WERI-Rb-1 (cell line): ENCODE results near the gene DMTF1.

Experiments
- DNase-seq: peaks from one replicate; pipeline ENCODE4 v3.0.0-alpha.2; 2020
- H3K27ac ChIP-seq: fragments of 250-450 bp; sonication (Bioruptor Pico); 2 replicates; pipeline ENCODE4 v1.5.1; 2020; ENCODE audit warnings: mild to moderate bottlenecking, moderate library complexity
- H3K27me3 ChIP-seq: fragments of 250-450 bp; sonication (Bioruptor Pico); 2 replicates; pipeline ENCODE4 v1.5.1; 2021; ENCODE audit warnings: mild to moderate bottlenecking, low read depth, moderate library complexity; ENCODE audit not compliant: insufficient read depth, severe bottlenecking
- H3K36me3 ChIP-seq: fragments of 250-450 bp; sonication (Bioruptor Pico); 2 replicates; pipeline ENCODE4 v1.5.1; 2020; ENCODE audit warnings: mild to moderate bottlenecking, moderate library complexity
- H3K4me3 ChIP-seq: 2 replicates; pipeline ENCODE4 v1.5.1; 2011; ENCODE audit warnings: low read depth, mild to moderate bottlenecking, control low read depth, low read length
- H3K9me3 ChIP-seq: fragments of 250-450 bp; sonication (Bioruptor Pico); 2 replicates; pipeline ENCODE4 v1.5.1; 2021; ENCODE audit warnings: mild to moderate bottlenecking, moderate library complexity; ENCODE audit not compliant: severe bottlenecking
- TF ChIP-seq, protein P1 (sequence below): IDR thresholded peaks from 2 replicates; pipeline ENCODE4 v1.5.1; 2011; ENCODE audit warnings: low read depth, mild to moderate bottlenecking, control low read depth, inconsistent platforms, low read length

DMTF1 gene

DNA sequence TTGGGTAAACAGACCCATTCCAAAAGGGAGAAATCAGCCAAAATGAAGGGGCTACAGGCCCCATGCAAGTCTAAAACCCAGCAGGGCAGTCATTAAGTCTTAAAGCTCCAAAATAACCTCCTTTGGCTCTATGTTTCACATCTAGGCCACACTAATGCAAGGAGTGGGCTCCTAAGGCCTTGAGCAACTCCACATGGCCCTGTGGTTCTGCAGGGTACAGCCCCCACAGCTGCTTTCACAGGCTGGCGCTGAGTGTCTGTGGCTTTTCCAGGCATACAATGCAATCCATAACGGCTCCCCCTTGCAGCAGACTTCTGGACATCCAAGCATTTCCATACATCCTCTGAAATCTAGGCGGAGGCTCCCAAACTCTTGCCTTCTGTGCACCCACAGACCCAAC, 58.3 kb downstream of the DMTF1 start:
- no peak for DNase-seq
- Histone ChIP-seq H3K27me3 (no peaks in the 10 kb centered on the region), H3K27ac (no peak overlapping the region), H3K9me3 (peaks cover 7% of the 10 kb centered on the region), H3K4me3 (no peak overlapping the region), H3K36me3 (peaks cover 34% of the 10 kb centered on the region)
- TF ChIP-seq, protein P1, sequence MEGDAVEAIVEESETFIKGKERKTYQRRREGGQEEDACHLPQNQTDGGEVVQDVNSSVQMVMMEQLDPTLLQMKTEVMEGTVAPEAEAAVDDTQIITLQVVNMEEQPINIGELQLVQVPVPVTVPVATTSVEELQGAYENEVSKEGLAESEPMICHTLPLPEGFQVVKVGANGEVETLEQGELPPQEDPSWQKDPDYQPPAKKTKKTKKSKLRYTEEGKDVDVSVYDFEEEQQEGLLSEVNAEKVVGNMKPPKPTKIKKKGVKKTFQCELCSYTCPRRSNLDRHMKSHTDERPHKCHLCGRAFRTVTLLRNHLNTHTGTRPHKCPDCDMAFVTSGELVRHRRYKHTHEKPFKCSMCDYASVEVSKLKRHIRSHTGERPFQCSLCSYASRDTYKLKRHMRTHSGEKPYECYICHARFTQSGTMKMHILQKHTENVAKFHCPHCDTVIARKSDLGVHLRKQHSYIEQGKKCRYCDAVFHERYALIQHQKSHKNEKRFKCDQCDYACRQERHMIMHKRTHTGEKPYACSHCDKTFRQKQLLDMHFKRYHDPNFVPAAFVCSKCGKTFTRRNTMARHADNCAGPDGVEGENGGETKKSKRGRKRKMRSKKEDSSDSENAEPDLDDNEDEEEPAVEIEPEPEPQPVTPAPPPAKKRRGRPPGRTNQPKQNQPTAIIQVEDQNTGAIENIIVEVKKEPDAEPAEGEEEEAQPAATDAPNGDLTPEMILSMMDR, result no peak

DNA sequence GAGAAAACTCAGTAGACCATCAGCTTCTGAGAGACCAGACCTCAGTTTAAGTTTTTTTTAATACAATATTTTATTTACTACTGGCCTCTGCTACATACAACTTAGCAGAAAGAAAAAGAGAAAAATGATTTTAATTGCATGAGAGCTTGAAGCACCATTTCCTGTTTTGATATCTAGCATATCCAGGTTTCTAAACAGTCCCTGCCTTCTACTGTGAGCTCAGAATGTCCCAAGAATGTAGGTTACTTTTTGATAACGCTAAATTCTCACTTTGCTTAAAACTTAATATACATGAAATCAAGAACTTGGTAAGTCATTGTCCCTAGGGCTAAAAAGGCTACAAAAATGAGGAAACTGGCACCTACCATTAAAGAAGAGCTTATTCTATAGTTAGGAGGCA, 60.2 kb downstream of the DMTF1 start:
- Histone ChIP-seq H3K9me3 (no peaks in the 10 kb centered on the region), H3K4me3 (no peak overlapping the region), H3K27me3 (no peaks in the 10 kb centered on the region), H3K27ac (no peak overlapping the region), H3K36me3 (peaks cover 42% of the 10 kb centered on the region)
- no peak for DNase-seq
- TF ChIP-seq, protein P1, result no peak

GRCh38 chr7:87213252-87213651, 61.0 kb downstream of the DMTF1 start:
- Histone ChIP-seq H3K9me3 (no peaks in the 10 kb centered on the region), H3K4me3 (no peak overlapping the region), H3K27me3 (no peaks in the 10 kb centered on the region), H3K27ac (no peak overlapping the region), H3K36me3 (peaks cover 45% of the 10 kb centered on the region)
- DNase-seq, result no peak
- TF ChIP-seq, protein P1, result no peak

- H3K9me3 ChIP-seq, result no peaks in the 10 kb centered on the region
- H3K4me3 ChIP-seq, result no peak overlapping the region
- no peaks in the 10 kb centered on the region for H3K27me3 ChIP-seq
- peaks cover 44% of the 10 kb centered on the region for H3K36me3 ChIP-seq
- H3K27ac ChIP-seq, result no peak overlapping the region
- no peak for DNase-seq
- TF ChIP-seq, protein P1, result no peak
Observed at GRCh38 chr7:87213811-87214210, 61.6 kb downstream of the DMTF1 start.

DNA sequence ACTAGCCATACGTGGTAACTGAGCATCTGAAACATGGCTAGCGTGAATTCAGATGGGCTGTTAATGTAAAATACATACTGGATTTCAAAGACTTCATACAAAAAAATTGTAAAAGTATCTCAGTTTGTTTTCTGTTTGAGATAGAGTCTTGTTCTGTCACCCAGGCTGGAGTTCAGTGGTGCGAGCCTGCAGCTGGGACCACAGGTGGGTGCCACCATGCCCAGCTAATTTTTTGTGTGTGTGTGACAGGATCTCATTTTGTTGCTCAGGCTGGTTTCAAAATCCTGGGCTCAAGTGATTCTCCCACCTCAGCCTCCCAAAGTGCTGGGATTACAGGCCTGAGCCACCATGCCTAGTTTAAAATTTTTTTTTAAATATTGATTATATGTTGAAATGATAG, 62.8 kb downstream of the DMTF1 start:
- Histone ChIP-seq H3K4me3 (no peak overlapping the region), H3K27ac (no peak overlapping the region), H3K27me3 (no peaks in the 10 kb centered on the region), H3K36me3 (peaks cover 41% of the 10 kb centered on the region), H3K9me3 (no peaks in the 10 kb centered on the region)
- TF ChIP-seq, protein P1, result no peak
- no peak for DNase-seq

DNA sequence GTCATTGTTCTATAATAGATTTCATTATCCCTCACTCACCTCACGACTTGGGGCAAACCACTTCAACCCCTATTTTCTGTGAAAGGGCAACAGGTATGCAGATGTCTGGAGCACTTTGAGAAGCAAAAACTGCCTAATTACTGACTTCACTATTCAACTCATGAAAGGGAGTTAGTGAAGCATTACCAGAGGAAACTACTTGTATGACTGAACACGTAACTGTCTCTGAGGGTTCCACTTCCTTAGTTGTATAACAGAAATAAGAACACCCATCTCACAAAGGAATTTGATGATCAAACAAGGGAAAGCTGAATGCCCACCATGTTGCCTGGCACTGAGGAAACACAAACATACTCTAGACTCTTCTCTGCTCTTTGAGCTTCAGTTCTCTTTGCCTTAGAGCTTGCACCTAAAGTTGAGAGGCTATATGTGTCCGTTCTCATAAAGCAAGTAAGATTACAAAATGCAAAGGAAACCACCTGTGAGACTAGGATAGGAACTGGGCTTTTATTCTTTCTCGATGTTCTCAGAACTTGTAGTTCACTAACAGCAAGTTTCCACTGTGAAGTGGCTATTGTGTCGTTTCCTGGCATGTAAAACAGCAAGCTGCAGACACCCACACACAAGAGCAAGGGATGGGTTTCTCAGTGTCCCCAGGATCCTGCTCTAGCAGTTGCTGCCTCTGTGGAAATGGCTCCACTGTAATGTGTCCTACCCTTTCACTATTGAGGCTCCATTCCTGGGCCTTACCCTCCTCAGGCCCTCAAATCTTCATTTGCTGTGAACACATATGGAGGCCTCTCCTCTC, 64.7 kb downstream of the DMTF1 start:
- Histone ChIP-seq H3K27ac (no peak overlapping the region), H3K36me3 (peaks cover 36% of the 10 kb centered on the region), H3K4me3 (no peak overlapping the region), H3K9me3 (no peaks in the 10 kb centered on the region), H3K27me3 (no peaks in the 10 kb centered on the region)
- no peak for DNase-seq
- TF ChIP-seq, protein P1, result no peak
